Activated CD8-positive, alpha-beta memory T cell treated with anti-CD3 and anti-CD28 coated beads, Interleukin-2, amount 50 U/mL, for 24 hours (primary cell): ENCODE results near the gene ERAL1.
A peak's percentile ranks its signal among the peaks of the same experiment; 100 is the strongest.
"Not testable (repeated sequence)": the region's sequence is repeated elsewhere in the genome, so short reads cannot be mapped to it uniquely, and the experiment has no call there.

Experiments
- DNase-seq: peaks from one replicate; pipeline ENCODE4 v3.0.0-alpha.2; 2020; ENCODE audit errors: extremely low read depth

The ERAL1 gene

DNA sequence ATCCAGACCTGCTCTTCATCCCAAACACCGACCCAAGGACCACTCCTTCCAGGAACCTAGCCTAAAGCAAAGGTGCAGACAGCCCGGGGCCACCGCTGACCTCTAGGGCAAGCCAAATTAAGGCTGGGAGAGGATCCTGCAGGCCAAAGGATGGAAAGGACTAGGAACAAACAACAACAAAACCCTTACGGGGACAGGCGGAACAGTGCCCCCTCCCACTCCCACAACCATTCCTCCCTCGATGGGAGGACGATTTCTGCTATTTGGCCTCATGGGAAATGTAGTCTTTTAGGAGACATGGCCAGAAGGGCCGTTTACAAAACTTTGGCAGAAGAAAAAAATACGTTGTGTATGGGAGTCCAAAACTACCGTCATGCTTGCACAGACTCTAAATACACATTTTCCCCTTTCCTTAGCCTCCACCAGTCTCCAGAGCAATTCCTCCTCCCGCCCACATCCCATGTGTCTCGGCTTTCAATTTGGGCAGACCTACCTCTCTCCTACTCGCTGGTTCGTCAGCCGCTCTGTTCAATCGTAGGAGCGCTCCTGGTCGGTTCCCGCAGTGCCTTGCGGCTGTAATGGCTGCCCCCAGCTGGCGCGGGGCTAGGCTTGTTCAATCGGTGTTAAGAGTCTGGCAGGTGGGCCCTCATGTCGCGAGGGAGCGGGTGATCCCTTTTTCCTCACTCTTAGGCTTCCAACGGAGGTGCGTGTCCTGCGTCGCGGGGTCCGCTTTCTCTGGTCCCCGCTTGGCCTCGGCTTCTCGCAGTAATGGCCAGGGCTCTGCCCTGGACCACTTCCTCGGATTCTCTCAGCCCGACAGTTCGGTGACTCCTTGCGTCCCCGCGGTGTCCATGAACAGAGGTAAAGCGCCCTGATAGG is at the start of gene ERAL1:
Gene ERAL1 (plus strand): TSS at position 560 of the 879 bp plus-strand sequence. CDS start 19 bp downstream, at position 579.
- peak; percentile 68 for DNase-seq

DNA sequence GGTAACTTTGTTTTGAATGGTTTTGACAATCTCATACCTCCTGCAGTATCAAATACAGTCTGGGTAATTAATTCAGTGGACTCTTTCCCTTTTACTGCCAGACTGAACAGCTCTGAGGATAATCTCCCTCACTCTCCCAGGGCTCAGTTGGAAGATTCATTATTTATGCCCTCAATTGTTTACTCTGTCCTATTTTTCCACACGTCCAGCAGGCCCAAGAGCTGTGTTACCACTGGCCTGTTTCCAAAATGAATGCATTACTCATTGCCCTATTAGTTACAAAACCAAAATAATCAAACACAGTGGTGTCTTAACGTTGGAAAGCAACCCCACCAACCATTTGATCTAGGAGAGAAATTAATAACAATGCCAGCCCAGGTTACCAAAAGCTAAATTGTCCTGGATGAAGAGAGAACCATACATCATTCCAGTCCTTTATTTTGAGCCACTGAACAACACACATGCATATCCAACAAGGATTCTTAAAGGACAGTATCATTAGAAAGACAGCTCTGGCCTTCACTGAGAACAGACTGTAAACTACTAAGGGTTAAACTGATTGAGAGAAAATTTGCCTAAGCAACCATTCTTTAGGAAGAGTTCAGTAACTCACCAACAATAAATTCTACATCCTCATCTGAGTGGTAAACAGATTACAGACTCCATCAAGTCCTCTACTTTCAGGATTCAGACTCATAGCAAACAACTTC is 46.7 kb upstream of the ERAL1 start:
- no peak for DNase-seq

DNA sequence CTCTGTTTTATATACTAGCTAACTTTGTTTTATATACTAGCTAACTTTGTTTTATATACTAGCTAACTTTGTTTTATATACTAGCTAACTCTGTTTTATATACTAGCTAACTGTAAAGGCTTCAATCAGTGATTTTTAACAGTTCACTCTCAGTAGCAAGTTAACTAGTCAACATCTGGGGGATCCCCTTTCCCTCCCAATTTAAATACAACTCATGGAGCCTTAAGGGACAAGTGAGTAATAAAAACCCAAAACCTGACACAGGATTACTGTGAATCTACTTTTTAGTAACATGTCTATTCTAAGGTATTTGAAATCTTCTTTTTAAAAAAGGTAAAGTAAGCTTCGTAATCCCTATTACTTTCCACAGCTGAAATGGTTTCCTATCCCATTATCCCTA is 44.4 kb upstream of the ERAL1 start:
- no peak for DNase-seq

DNA sequence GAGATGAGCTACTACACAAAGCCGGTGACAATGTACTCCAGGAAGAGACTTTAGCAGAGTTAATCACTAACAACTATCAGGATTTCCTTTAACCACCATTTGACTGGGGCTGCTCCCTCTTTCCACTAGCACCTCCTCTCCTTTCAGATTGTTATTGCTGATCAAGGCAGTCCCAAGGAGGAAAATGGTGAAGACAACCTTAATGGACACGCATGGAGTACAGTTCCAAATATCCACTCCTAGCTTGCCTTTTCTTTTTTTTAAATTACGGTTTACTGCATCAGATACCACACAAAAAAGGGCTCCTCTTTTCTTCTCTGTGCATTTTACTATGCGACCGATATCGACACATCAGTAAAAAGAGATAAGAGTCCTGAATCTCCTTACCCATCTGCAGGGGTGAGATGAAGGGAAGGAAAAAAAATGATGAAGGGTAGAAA is 43.1 kb upstream of the ERAL1 start:
- no peak for DNase-seq

DNA sequence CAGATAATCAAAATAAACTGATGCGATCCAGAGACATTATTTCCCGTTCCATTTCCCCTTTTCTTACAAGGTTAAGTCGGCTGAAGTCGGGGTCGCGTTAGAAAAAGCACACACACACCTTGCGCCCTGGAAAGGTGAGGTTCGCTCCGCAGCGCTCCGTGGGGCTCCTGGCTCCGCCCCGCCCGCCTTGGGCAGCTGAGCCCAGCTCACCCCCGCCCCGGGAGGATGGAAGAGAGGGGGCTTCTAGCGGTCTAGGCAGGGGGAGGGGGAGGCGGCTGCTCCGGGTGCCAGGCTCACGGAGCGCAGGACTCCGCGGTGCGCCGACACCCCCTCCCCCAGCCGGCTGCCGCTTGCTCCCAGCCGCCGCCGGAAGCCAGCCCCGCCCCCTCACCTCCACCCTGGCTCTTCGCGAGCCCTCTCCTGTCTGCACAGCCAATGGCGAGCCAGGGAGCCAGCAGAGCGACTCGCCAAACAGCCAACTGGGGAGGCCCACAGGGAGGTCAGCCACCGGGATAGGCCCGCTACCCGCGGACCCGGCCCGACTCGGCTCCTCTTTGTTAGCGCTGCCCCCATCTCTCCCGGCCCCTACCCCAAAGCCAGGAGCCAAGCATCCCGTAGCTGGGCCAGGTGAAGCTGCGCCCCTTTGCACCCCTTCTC is 42.6 kb upstream of the ERAL1 start:
- peak; percentile 90 for DNase-seq

DNA sequence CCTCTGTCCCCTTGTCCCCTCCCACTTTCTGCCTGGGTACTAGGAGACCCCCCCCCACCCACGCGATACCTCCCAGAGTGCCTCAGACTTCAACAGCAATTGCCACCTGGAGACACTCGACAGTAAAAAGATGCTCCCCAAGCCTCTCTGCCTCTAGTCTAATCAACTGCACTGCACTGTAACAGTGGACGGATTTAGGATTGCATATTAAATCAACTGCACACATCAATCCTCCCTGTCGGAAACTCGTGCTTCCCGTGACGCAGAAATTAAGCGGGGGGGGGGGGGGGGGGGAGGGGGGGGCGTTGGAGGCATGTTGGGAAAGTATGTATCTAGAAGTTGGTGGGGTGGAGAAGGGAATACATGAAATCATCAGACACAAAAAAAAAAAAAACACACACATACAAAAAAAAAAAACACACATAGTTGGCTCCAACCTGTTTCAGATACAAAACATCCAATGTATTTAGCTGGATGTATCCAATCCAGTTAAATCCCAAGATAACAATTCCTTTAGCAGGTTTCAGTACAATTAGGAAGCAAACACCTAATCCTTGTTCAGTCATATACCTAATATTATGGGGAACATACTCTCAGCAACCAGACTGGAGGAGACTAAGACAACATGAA is 42.0 kb upstream of the ERAL1 start:
- no peak for DNase-seq

DNA sequence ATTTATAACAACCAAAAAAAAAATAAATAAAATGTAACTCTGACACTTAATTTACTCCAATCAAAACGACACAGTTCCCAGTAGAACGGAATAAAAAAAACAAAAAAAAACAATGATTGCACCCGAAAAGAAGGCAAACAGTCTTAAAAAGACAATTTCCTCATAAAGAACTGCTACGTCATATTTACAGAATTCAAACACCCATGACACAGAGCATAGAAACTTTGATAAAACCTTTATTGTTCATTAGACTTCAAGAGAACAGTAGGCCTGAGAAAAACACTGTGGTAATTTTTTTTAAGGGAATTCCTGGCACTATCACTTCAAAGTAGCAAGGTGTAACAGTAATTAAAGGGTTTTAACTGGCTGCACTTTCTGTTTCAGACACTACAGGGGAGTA is 38.3 kb upstream of the ERAL1 start:
- no peak for DNase-seq

DNA sequence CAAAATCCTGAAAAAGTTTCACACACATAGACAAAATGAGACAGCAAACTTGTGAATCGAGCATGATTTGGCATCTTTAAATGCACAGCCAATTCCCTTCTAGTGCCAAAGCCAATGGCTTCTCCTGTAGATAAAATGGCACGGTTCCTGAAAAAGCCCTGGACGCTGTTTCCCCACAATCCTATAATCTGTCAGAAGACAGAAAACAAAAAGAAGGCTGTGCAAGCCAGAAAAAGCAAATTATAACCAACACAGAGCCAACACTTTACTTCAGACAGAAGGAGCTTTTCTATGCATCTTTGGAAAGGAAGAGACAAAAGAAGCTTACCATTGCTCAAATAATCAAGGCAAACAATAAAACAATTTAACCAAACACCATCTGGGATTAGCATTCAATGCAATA is 36.0 kb upstream of the ERAL1 start:
- DNase-seq, result no peak

DNA sequence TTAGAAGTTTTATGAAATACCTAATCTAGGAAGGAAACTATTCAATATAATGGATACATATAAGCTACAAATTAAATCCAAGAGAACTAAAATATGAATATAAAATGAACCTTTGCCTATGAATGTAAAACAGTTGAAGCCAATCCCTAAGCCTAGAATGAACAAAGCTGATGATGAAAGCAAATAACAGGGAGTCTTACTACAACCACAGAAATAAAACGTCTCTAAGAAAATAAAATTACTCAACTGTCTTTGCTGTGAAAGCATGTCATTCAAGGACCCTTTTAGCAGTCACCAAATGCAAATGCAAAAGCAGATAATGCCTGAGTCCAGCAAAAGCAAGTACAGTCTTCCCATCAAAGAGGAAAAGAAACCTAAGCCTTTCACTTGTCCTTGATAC is 35.2 kb upstream of the ERAL1 start:
- no peak for DNase-seq

DNA sequence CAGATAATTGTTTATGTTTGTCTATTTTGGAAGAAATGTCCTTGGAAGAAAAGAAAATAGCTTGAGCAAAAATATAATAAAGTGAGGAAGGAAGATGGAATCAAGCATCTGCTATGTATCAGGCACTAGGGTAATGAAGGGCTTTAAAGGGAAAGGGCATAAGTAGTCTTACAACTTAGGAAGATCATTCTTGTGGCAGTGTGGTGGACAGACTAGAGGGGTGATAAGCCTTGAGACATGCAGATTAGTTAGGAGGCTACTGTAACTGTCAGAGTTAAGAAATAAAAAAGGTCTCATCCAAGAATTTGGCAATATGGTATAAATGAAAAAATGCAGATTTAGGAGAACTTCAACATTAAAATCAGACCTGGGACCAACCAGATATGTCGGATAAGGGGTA is 27.1 kb upstream of the ERAL1 start:
- no peak for DNase-seq

DNA sequence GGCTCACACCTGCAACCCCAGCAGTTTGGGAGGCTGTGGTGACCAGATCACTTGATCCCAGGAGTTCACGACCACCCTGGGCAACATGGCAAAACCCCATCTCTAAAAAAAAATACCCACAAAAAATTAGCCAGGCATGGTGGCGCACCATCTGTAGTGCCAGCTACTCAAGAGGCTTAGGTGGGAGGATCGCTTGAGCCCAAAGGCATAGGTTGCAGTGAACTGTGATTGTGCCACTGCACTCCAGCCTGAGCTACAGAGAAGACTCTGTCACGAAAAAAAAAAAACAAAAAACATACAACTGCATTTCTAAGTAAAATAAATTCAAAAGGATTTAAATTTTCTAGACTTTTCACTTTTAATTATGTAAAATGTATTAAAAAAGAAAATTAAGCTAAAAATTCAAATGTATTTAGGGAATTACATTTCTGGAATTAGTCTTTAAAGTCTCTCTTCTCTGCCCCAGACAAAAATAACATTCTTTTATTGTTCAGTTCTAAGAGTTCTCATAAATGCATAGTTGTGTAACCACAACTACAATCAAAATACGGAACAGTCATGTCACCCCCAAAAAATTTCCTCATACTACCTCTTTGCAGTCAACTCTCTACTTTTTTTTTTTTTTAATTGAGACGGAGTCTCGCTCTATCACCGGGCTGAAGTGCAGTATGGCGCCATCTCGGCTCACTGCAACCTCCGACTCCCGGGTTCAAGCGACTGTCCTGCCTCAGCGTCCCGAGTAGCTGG is 26.3 kb upstream of the ERAL1 start:
- DNase-seq, result no peak

DNA sequence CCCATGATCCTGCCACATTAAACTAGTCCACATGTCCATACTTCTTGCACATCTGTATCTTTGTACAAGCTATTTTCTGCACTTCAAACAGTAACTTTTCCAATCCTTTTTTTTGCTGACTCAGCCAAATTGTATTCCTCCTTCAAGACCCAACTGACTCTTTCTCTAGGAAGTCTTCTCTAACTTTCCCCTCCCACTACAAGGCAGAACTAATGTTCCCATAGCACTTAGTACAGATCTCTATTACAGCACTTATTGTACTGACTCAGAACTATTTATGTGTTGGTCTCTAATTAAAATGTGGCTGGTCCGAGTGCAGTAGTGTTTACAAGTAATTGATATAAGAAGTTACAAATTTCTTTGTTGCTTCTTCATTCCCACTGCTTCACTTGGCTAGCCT is 20.4 kb upstream of the ERAL1 start:
- DNase-seq, result no peak

DNA sequence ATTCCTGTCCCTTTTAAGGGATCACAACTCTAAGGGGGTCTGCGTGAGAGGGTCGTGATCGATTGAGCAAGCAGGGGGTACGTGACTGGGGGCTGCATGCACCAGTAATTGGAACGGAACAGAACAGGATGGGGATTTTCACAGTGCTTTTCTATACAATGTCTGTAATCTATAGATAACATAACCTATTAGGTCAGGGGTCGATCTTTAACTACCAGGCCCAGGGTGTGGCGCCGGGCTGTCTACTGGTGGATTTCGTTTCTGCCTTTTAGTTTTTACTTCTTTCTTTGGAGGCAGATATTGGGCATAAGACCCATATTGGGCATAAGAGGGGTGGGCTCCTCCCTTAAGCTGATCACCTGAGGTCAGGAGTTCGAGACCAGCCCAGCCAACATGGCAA is 18.3 kb upstream of the ERAL1 start:
- DNase-seq, result not testable (repeated sequence)

DNA sequence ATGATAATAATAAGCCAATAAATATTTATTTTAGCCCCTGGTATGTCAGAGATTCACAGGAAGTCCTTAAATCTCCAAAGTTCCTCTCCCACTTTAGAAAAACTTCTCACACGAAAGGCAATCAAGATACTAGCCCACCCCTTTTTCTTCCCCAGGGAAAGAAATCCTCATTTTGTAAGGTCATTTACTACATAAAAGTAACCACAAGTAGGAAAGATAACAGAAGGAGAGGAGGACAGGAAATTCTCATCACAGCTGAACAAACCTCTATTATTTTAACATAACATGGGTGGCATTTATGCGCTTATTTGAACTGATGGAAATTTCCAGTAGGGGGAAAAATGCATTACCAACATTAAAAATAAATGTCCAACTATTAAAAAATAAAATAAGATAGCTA is 15.6 kb upstream of the ERAL1 start:
- DNase-seq, result no peak

DNA sequence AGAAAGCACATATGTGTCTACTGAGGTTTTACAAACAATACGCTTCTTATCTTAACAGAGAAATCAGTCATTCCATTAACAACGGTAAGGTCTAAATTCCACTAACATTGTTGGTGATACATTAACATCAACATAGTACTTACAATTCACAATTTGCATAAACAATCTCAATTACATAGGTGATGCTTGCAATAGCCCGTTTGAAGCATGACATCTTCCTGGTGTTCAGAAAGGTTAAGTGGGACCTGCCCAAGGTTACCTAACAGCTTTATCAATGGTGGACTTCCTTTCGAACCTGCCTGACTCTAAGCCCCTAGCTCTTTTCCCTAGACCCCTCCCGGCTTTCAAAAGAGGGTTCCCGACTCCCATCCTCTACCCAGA is 12.9 kb upstream of the ERAL1 start:
- no peak for DNase-seq

DNA sequence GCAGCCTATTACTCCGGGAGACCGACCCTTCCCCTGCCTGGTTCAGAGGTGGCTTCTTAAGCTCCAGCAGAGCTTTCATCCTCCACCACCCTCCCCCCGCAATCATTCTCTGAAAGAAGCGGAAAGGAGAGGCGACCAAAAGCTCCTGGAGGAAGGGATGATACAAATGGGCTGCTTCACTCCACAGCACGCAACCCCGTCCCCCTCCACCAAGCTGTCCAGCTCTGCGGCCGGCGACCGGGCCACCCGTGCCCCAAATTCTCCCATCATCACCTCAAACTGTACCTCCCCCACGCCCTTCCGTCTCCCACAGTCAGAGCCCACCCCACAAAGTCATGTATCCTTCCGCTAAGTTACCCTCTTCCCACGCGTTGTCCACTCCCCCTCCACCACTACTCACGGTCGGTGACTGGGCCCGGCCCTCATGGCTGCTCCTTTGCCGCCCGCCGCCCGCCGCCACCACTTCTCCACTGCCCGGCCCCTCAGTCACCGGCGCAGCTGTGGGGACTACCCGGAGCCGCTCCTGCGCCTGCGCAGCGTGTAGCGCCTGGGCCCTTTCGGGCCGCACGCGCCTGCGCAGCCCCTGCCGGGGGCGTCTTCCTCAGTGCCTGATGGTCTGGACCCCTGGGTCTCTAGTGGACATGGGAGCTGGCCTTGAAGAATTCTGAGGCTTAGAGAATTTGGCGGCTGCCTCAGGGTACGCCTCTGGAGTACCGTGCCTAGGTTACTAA is 12.4 kb upstream of the ERAL1 start, which contains the start of gene FAM222B:
Gene FAM222B (minus strand): TSS at position 509 of the 731 bp plus-strand sequence. CDS start 76,123 bp downstream, outside the sequence.
- peak; percentile 69 for DNase-seq

DNA sequence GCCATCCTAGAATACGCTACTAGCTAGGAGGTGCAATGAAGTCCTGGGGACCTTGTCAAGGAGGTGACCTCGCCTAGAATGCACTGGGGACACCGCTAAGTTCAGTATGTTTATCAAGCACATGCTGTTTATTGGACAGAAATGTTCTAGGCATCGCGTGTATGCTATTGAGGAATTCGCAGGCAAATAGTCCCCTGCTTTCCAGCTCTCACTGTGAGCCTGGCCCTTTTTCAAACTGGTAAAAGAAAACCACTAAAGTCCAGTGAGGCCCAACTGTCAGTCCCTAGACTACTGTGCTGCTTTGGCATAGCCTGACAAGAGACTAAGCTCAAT is 11.0 kb upstream of the ERAL1 start:
- no peak for DNase-seq

DNA sequence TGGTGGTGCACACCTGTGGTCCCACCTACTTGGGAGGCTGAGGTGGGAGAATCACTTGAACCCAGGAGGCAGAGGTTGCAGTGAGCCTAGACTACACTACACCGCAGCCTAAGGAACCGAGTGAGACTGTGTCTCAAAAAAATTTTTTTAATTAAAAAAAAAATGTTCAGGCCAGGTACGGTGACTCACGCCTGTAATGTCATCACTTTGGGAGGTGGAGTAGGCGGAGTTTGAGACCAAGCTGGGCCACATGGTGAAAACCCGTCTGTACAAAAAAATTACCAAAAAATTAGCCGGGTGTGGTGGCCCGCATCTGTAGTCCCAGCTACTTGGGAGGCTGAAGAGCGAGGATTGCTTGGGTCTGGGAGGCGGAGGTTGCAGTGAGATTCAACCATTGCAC is 8.6 kb upstream of the ERAL1 start:
- DNase-seq, result no peak

DNA sequence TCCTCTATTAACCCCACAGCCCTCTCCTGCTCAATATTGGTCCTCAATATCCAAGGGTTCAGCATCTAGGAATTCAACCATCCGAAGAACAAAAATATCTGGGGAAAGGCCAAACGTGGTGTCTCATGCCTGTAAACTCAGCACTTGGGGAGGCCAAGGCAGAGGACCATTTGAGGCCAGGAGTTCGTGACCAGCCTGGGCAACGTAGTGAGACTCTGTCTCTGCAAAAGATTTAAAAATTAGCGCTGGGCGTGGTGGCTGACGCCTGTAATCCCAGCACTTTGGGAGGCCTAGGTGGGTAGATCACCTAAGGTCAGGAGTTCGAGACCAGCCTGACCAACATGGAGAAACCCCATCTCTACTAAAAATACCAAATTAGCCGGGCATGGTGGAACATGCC is 8.1 kb upstream of the ERAL1 start:
- DNase-seq, result not testable (repeated sequence)

DNA sequence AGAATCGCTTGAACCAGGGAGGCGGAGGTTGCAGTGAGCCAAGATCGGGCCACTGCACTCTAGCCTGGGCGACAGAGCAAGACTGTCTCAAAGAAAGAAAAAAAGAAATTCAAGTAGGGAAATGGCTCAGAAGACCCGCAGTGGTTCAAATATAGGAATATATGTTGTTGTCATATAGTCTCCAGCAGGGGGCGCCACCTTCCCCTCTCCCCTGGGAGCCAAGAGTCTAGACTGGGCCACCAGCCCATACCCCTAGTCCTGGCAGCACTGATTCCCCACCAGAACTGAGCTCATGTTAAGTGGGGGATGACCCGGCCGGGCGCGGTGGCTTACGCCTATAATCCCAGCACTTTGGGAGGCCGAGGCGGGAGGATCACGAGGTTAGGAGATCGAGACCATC is 6.1 kb upstream of the ERAL1 start:
- DNase-seq, result peak; percentile 21

DNA sequence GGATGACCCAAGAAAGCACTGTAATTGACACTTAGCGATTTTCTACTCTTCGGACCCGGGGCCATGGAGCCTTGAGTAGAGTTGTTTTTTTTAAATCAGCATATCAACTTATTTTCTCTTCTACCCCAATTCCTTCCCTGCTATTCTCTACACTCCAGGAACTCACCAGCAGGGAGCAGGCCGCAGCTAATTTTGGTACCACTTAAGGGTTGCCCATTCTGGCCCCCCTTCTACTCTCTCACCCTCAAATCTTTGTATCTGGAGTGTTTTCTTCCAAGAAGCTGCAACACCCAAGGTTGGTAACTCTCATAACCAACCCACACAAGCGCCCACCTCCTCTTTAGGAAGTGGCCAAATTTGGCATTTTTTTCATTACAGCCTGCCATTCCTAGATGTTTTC is 5.5 kb upstream of the ERAL1 start:
- DNase-seq, result no peak
